RWPE1 (cell line): Measurements from ENCODE around the gene KRT28.
"Not testable (repeated sequence)": the region's sequence is repeated elsewhere in the genome, so short reads cannot be mapped to it uniquely, and the experiment has no call there.

ENCODE experiments used
- CTCF ChIA-PET: fragments of 350-600 bp; sonication (Branson Sonifier 250); formaldehyde crosslinking; extraction: SDS; loops from one replicate; lab custom pipeline; 2021; lab: Yijun Ruan, JAX
- POLR2A ChIA-PET: fragments of 400-600 bp; formaldehyde crosslinking; extraction: SDS; loops from one replicate; lab custom pipeline; 2020; ENCODE audit warnings: antibody characterized with exemption; ENCODE audit not compliant: low non-redundant PET; lab: Yijun Ruan, JAX
- DNase-seq: peaks from one replicate; pipeline ENCODE4 v3.0.0; 2012; ENCODE audit warnings: low spot score
- H3K27ac ChIP-seq: fragments of 450-650 bp; 2 replicates; pipeline ENCODE4 v1.5.1; 2017
- TF ChIP-seq, protein P1 (sequence below): fragments of 450-650 bp; conservative IDR thresholded peaks from 2 replicates; pipeline ENCODE4 v1.5.1; 2017; ENCODE audit warnings: low read depth, mild to moderate bottlenecking

Gene KRT28

DNA sequence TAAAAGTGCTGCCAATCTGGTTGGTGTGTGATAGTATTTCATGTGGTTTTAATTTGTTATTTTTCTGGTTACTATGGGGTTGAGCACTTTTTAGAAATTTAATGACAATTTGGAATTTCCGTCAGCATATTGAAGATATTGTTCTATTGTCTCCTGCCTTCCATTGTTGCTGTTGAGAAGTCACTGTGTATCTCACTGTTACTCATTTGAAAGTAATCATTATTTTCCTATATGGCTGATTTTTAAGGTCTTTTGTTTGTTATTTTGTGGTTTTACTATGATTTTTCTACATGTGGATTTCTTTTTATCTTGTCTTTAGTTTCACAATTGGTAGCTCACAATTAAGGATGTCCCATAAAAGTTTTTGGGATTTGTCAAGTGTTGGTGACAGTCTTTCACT, 36.0 kb downstream of the KRT28 start:
- POLR2A ChIA-PET: no interaction called here
- no peak for DNase-seq
- TF ChIP-seq, protein P1, sequence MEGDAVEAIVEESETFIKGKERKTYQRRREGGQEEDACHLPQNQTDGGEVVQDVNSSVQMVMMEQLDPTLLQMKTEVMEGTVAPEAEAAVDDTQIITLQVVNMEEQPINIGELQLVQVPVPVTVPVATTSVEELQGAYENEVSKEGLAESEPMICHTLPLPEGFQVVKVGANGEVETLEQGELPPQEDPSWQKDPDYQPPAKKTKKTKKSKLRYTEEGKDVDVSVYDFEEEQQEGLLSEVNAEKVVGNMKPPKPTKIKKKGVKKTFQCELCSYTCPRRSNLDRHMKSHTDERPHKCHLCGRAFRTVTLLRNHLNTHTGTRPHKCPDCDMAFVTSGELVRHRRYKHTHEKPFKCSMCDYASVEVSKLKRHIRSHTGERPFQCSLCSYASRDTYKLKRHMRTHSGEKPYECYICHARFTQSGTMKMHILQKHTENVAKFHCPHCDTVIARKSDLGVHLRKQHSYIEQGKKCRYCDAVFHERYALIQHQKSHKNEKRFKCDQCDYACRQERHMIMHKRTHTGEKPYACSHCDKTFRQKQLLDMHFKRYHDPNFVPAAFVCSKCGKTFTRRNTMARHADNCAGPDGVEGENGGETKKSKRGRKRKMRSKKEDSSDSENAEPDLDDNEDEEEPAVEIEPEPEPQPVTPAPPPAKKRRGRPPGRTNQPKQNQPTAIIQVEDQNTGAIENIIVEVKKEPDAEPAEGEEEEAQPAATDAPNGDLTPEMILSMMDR: no peak
- CTCF ChIA-PET: interaction anchor here (0.6 kb wide), 1 partner anchor 196 kb away, joined by 4 read pairs; no protein-coding TSS in a partner anchor
- no peak overlapping the region for H3K27ac ChIP-seq

DNA sequence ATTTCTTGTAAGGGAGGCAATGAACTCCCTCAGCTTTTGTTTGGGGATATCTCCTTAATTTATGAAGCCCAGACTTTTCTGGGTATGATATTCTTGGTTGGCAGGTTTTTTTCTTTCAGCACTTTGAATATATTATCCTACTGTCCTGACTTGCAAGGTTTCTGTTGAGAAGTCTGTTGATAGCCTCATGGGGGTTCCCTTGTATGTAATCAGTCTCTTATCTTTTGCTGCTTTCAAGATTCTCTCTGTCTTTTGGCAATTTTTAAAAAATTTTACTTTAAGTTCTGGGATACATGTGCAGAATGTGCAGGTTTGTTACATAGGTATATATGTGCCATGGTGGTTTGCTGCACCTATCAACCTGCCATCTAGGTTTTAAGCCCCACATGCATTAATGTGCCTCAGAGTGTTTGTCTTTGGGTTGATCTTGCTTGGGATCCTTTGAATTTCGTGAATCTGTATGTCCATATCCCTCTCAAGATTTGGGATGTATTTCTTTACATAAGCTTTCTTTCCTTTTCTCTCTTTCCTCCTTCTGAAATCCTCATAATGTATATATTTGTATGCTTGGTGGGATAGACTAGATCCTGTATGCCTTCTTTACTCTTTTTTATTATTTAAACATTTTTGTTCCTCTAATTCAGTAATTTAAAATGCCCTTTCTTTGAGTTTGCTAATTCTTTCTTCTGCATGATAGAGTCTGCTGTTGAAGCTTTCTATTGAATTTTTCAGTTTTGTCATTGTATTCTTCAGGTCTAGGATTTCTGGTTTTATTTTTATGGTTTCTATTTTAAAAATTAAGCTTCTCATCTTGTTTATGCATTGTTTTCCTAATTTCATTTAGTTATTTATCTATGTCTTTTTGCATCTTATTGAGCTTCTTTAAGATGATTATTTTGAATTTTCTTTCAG, 39.4 kb downstream of the KRT28 start:
- ChIA-PET CTCF (interaction anchor here (0.6 to 0.7 kb wide), 2 partner anchors 19 to 127 kb away, joined by 3 read pairs; no protein-coding TSS in a partner anchor), POLR2A (no interaction called here)
- TF ChIP-seq, protein P1: no peak
- H3K27ac ChIP-seq: no peak overlapping the region
- no peak for DNase-seq

DNA sequence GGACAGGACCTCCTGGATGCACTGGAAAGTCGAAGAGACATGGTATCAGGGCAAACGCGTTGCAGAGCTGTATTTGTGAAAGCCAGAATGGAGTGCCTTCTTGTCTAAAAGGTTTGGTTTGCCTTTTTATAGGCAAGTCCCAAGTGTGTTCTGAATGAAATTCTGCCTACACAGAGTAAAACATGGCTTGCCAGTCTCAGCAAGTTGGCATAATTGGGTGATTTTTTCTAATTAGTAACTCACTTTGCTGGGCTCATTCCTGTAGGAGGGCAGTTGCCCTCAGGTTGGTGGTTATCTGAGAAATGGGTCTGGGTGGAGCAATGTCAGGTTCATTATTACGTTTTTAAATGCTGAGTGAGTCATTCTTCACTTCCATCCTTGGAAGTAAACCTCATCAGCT, 44.5 kb downstream of the KRT28 start, which contains the start of gene KRT25:
Gene KRT25 (minus strand): TSS at position 101 of the 400 bp plus-strand sequence. CDS start 60 bp downstream, at position 41.
- H3K27ac ChIP-seq: no peak within 1 kb of the TSS
- ChIA-PET CTCF (no interaction called here), POLR2A (no interaction called here)
- TF ChIP-seq, protein P1: no peak
- DNase-seq: no peak

DNA sequence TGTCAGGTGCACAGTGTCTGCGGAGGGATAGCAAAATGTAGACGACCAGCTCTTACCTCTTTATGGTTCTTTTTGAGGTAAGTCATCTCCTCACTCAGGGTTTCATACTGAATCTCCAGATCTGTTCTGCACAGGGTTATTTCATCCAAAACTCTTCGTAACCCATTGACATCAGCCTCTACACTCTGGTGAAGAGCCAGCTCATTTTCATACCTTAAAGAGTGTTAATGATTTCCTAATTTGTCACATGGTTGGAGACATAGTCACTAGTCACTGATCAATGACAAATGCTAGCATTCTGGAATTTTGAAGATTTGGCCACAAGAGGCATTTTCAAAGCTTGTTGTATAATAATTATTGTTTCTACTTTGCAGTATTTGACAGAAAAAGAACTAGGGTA, 46.0 kb downstream of the KRT28 start:
- no peak for DNase-seq
- TF ChIP-seq, protein P1: no peak
- H3K27ac ChIP-seq: no peak overlapping the region
- CTCF ChIA-PET: no interaction called here
- POLR2A ChIA-PET: no interaction called here

DNA sequence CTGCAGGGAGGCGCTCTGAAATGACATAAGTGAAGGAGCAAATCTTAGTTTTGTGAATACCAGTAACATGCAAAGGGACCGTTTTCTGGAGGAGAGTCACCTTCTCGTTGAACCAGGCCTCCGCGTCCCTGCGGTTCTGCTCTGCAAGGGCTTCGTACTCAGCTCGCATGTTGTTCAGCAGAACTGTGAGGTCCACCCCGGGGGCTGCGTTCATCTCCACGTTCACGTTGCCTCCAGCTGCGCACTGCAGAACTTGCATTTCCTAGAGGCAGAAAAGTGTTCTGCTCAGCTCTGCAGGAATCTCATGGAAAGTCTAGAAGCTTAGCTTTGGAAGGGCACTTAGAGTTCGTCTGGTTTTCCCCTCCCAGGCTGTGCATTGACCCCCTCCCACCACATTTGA, 48.7 kb downstream of the KRT28 start:
- CTCF ChIA-PET: no interaction called here
- no peak overlapping the region for H3K27ac ChIP-seq
- no peak for DNase-seq
- TF ChIP-seq, protein P1: no peak
- POLR2A ChIA-PET: no interaction called here

DNA sequence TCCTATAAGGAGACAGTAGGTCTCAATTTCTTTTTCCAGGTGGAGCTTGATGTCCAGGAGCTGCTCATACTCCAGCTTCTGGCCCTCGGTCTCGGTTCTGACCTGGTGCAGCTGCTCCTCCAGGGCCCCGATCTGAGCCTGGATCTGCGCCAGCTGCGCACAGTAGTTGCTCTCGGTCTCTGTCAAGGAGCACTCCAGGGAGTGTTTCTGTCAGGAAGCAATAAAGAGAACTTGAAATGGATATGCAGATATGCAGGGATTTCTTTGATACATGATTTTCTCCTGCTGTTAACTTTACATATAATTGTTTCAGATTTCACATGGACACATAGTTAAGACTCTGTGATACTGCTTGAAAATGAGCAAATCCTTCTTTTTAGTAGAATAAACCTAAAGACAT, 49.4 kb downstream of the KRT28 start:
- POLR2A ChIA-PET: no interaction called here
- DNase-seq: no peak
- CTCF ChIA-PET: no interaction called here
- no peak overlapping the region for H3K27ac ChIP-seq
- TF ChIP-seq, protein P1: no peak

DNA sequence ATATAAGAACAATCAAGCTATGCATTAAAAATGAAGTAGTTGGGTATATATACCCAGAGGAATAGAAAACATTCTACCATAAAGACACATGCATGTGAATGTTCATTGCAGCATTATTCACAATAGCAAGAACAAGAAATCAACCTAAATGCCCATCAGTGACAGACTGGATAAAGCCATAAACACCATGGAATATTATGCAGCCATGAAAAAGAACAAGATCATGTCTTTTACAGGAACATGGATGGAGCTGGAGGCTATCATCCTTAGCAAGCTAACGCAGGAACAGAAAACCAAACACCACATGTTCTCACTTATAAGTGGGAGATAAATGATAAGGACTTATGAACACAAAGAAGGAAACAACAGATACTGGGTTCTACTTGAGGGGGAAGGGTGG, 51.1 kb downstream of the KRT28 start:
- CTCF ChIA-PET, POLR2A ChIA-PET, H3K27ac ChIP-seq, DNase-seq: not testable (repeated sequence)
